ENCODE results near the gene AP1S3. TPM values are rescaled to one million over a fixed set of nuclear protein-coding genes. Genes with fewer than 3 reads are reported as not detected.

Gene AP1S3
- total RNA-seq, 1 experiment from 2014 or later: 66.3 TPM

DNA sequence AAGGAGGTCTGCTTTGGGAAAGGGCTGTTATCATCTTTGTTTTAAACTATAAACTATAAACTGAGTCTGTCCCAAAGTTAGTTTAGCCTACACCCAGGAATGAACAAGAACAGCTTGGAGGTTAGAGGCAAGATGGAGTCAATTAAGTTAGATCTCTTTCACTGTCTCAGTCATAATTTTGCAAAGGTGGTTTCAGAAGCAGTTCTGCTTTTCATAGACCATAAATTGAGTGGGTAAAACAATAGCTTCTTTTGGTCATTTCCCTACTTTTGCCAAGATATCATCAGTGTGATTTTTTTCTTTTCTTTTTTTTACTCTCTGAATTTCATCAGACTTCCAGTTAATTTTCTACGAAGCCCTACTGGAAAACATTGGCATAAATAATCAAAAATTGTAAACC, 117.0 kb downstream of the AP1S3 start:
- ChIA-PET POLR2A (no interaction called here), CTCF (no interaction called here)
- Histone ChIP-seq H3K4me1 (ENCODE audit: control insufficient read depth, insufficient read depth, low read length) (peaks cover 12% of the 10 kb centered on the region), H3K9me3 (ENCODE audit: control insufficient read depth, insufficient read depth, low read depth, low read length) (peaks cover 18% of the 10 kb centered on the region; the same call in 1 of the 2 replicates), H3K27ac (ENCODE audit: low read length) (no peak overlapping the region), H3K27me3 (ENCODE audit: control insufficient read depth, insufficient read depth, low read length) (no peaks in the 10 kb centered on the region), H3K4me3 (ENCODE audit: low read depth in 2 of 2, low read length in 2 of 2) (no peak overlapping the region), H3K36me3 (ENCODE audit: control insufficient read depth, insufficient read depth, low read length) (no peaks in the 10 kb centered on the region)
- no peak for ATAC-seq
- in situ Hi-C loops (cut with HindIII; ENCODE audit: low pct_unique_long_range_greater_than_20kb, low sequenced_read_pairs): no loop called here
- TF ChIP-seq POLR2AphosphoS5 (IDR thresholded peaks at IDR 0.05; ENCODE audit: low read depth, low read length) (no peak), TCF7L2 (IDR thresholded peaks at IDR 0.05; ENCODE audit: low read depth, low read length) (no peak), SIN3A (IDR thresholded peaks at IDR 0.05; ENCODE audit: borderline replicate concordance, insufficient read depth, low read depth, low read length) (no peak)
- TF ChIP-seq, protein P1, sequence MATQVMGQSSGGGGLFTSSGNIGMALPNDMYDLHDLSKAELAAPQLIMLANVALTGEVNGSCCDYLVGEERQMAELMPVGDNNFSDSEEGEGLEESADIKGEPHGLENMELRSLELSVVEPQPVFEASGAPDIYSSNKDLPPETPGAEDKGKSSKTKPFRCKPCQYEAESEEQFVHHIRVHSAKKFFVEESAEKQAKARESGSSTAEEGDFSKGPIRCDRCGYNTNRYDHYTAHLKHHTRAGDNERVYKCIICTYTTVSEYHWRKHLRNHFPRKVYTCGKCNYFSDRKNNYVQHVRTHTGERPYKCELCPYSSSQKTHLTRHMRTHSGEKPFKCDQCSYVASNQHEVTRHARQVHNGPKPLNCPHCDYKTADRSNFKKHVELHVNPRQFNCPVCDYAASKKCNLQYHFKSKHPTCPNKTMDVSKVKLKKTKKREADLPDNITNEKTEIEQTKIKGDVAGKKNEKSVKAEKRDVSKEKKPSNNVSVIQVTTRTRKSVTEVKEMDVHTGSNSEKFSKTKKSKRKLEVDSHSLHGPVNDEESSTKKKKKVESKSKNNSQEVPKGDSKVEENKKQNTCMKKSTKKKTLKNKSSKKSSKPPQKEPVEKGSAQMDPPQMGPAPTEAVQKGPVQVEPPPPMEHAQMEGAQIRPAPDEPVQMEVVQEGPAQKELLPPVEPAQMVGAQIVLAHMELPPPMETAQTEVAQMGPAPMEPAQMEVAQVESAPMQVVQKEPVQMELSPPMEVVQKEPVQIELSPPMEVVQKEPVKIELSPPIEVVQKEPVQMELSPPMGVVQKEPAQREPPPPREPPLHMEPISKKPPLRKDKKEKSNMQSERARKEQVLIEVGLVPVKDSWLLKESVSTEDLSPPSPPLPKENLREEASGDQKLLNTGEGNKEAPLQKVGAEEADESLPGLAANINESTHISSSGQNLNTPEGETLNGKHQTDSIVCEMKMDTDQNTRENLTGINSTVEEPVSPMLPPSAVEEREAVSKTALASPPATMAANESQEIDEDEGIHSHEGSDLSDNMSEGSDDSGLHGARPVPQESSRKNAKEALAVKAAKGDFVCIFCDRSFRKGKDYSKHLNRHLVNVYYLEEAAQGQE (IDR thresholded peaks at IDR 0.05; ENCODE audit: insufficient read depth in 1 of 2, low read depth in 2 of 2, low read length in 1 of 2): no peak
- TF ChIP-seq, protein P2, sequence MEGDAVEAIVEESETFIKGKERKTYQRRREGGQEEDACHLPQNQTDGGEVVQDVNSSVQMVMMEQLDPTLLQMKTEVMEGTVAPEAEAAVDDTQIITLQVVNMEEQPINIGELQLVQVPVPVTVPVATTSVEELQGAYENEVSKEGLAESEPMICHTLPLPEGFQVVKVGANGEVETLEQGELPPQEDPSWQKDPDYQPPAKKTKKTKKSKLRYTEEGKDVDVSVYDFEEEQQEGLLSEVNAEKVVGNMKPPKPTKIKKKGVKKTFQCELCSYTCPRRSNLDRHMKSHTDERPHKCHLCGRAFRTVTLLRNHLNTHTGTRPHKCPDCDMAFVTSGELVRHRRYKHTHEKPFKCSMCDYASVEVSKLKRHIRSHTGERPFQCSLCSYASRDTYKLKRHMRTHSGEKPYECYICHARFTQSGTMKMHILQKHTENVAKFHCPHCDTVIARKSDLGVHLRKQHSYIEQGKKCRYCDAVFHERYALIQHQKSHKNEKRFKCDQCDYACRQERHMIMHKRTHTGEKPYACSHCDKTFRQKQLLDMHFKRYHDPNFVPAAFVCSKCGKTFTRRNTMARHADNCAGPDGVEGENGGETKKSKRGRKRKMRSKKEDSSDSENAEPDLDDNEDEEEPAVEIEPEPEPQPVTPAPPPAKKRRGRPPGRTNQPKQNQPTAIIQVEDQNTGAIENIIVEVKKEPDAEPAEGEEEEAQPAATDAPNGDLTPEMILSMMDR (IDR thresholded peaks at IDR 0.05): no peak
- no TSS peak for BruUV-seq (replicated peaks)
- intact Hi-C loops (cut with micrococcal nuclease; ENCODE audit: unreplicated experiment): no loop called here
- no peak for DNase-seq (ENCODE audit: low read depth, low spot score)

DNA sequence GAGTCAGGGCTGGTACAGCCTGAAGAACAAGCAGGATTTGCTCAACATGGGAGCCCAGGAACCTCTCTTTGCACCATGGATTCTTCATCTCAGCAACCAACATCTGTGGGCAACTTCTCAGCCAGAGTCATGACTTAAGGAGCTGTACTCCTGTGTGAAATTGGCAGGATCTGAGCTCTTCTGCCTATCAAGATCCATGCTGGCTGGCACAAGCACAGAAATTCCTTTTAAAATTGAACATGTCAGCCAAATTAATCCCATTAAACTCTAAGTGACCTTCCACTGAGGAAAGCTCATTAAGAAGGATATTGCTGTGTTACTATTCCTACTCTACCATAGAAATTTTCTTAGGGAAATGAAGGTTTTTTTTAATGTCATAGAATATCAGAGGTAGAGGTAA, 124.7 kb downstream of the AP1S3 start:
- Histone ChIP-seq H3K27me3 (ENCODE audit: control insufficient read depth, insufficient read depth, low read length) (no peaks in the 10 kb centered on the region), H3K36me3 (ENCODE audit: control insufficient read depth, insufficient read depth, low read length) (no peaks in the 10 kb centered on the region), H3K9me3 (ENCODE audit: control insufficient read depth, insufficient read depth, low read depth, low read length) (peaks cover 14% of the 10 kb centered on the region; the same call in 1 of the 2 replicates), H3K27ac (ENCODE audit: low read length) (no peak overlapping the region), H3K4me3 (ENCODE audit: low read depth in 2 of 2, low read length in 2 of 2) (no peak overlapping the region), H3K4me1 (ENCODE audit: control insufficient read depth, insufficient read depth, low read length) (no peaks in the 10 kb centered on the region)
- no TSS peak for BruUV-seq (replicated peaks)
- TF ChIP-seq, protein P2 (IDR thresholded peaks at IDR 0.05): no peak
- no peak for TF ChIP-seq TCF7L2 (IDR thresholded peaks at IDR 0.05; ENCODE audit: low read depth, low read length)
- TF ChIP-seq SIN3A (IDR thresholded peaks at IDR 0.05; ENCODE audit: borderline replicate concordance, insufficient read depth, low read depth, low read length): no peak
- TF ChIP-seq, protein P1 (IDR thresholded peaks at IDR 0.05; ENCODE audit: insufficient read depth in 1 of 2, low read depth in 2 of 2, low read length in 1 of 2): no peak
- TF ChIP-seq POLR2AphosphoS5 (IDR thresholded peaks at IDR 0.05; ENCODE audit: low read depth, low read length): no peak
- POLR2A ChIA-PET: no interaction called here
- DNase-seq (ENCODE audit: low read depth, low spot score) (no peak), ATAC-seq (no peak)
- CTCF ChIA-PET: no interaction called here
- intact Hi-C loops (cut with micrococcal nuclease; ENCODE audit: unreplicated experiment): no loop called here
- in situ Hi-C loops (cut with HindIII; ENCODE audit: low pct_unique_long_range_greater_than_20kb, low sequenced_read_pairs): no loop called here
